Lung (tissue), 13 donors: ENCODE data around the gene RAVER1. TPM values are rescaled to one million over a fixed set of nuclear protein-coding genes. Genes with fewer than 3 reads are reported as not detected.

Experiments
- ATAC-seq: fragments of 200-7000 bp; cut with Tn5 transposase; one replicate; pipeline ENCODE4 v1.9.1; 2020; ENCODE audit warnings: moderate number of reproducible peaks; ENCODE audit not compliant: insufficient read depth, low FRiP score
- DNase-seq, 3 donors: peaks; one replicate each; pipeline ENCODE4 v3.0.0-alpha.2; 2013 to 2017
- H3K27ac ChIP-seq, 2 donors: one replicate each; pipeline ENCODE4 v1.5.1; 2013; ENCODE audit warnings: mild to moderate bottlenecking in 2 of 2, moderate library complexity in 2 of 2, control low read depth in 1 of 2, inconsistent platforms in 1 of 2, low read depth in 1 of 2, low read length in 1 of 2
- H3K27me3 ChIP-seq, 3 donors: one replicate each; pipeline ENCODE4 v1.5.1; 2013; ENCODE audit warnings: low read length in 2 of 3; ENCODE audit not compliant: control insufficient read depth in 3 of 3, insufficient read depth in 3 of 3
- H3K36me3 ChIP-seq, 4 donors: one replicate each; pipeline ENCODE4 v1.5.1; 2013; ENCODE audit warnings: low read length in 4 of 4, mild to moderate bottlenecking in 1 of 4, moderate library complexity in 1 of 4; ENCODE audit not compliant: control insufficient read depth in 4 of 4, insufficient read depth in 4 of 4
- H3K4me1 ChIP-seq, 5 donors: one replicate each; pipeline ENCODE4 v1.5.1; 2013; ENCODE audit warnings: low read length in 5 of 5, mild to moderate bottlenecking in 2 of 5, moderate library complexity in 1 of 5; ENCODE audit not compliant: control insufficient read depth in 5 of 5, insufficient read depth in 5 of 5
- H3K4me3 ChIP-seq: one replicate; pipeline ENCODE4 v1.5.1; 2013; ENCODE audit warnings: mild to moderate bottlenecking, control low read depth, moderate library complexity
- H3K9ac ChIP-seq, 2 donors: one replicate each; pipeline ENCODE4 v1.5.1; 2013; ENCODE audit warnings: low read length in 2 of 2, control low read depth in 1 of 2; ENCODE audit not compliant: insufficient read depth in 1 of 2
- H3K9me3 ChIP-seq, 4 donors: one replicate each; pipeline ENCODE4 v1.5.1; 2013; ENCODE audit warnings: low read length in 3 of 4, mild to moderate bottlenecking in 1 of 4, moderate library complexity in 1 of 4; ENCODE audit not compliant: control insufficient read depth in 4 of 4, insufficient read depth in 3 of 4
- WGBS, 2 donors: extraction: QIAGEN DNeasy Blood & Tissue Kit; methylation state at CpG; one replicate each; pipeline ENCODE4 v1.1.7; 2013; 5-methylcytosine and 5-hydroxymethylcytosine counted together
- polyA plus RNA-seq, 2 donors: library from polyadenylated mRNA; stranded (reverse); fragments of 200-250 nt; gene quantifications; one replicate each; pipeline ENCODE4 v1.2.1, GENCODE V29; 2013
- small RNA-seq: library from RNA; depleted of rRNA; stranded (forward); fragments of <200 nt; gene quantifications from one replicate; pipeline ENCODE3, GENCODE V24; 2014; ENCODE audit warnings: low replicate concordance
- total RNA-seq, 2 donors: library from RNA; depleted of rRNA in 1 of 2; stranded (reverse); fragments of >200 nt in 1 of 2; gene quantifications; one replicate each; pipeline ENCODE4 v1.2.1, GENCODE V29; 2014 to 2021
- TF ChIP-seq, protein P1 (sequence below): IDR thresholded peaks from 2 replicates; pipeline ENCODE4 v1.5.1; 2012; ENCODE audit warnings: mild to moderate bottlenecking; ENCODE audit errors: control extremely low read depth, extremely low read depth
- donor health status: control.
- donor health status: control.
- donor health status: Bipolar disorder and iron deficiency.
- donor health status: healthy.
- donor health status: DM: yes; HTN: yes; CAD: no.

Gene RAVER1
- total and polyA plus RNA-seq, 4 donors: 10.5 to 46.1 (median 19.4) TPM

GRCh38 chr19:10266706-10267105 lies 66.6 kb downstream of the RAVER1 start:
- Histone ChIP-seq H3K27ac (peak overlapping the region in 1 of 2 donors; percentile 30), H3K4me1 (peaks cover 0 to 16% (median 0%) of the 10 kb centered on the region in 5 donors), H3K9ac (no peak overlapping the region), H3K9me3 (no peaks in the 10 kb centered on the region), H3K27me3 (peaks cover 0 to 8% (median 0%) of the 10 kb centered on the region in 3 donors), H3K4me3 (no peak overlapping the region), H3K36me3 (no peaks in the 10 kb centered on the region)
- 82 to 83% methylated on average over 7 of the region's 7 CpGs for WGBS, 2 donors
- DNase-seq (no peak), ATAC-seq (no peak)
- TF ChIP-seq, protein P1, sequence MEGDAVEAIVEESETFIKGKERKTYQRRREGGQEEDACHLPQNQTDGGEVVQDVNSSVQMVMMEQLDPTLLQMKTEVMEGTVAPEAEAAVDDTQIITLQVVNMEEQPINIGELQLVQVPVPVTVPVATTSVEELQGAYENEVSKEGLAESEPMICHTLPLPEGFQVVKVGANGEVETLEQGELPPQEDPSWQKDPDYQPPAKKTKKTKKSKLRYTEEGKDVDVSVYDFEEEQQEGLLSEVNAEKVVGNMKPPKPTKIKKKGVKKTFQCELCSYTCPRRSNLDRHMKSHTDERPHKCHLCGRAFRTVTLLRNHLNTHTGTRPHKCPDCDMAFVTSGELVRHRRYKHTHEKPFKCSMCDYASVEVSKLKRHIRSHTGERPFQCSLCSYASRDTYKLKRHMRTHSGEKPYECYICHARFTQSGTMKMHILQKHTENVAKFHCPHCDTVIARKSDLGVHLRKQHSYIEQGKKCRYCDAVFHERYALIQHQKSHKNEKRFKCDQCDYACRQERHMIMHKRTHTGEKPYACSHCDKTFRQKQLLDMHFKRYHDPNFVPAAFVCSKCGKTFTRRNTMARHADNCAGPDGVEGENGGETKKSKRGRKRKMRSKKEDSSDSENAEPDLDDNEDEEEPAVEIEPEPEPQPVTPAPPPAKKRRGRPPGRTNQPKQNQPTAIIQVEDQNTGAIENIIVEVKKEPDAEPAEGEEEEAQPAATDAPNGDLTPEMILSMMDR: no peak

Small RNA genes lying within 50 kb of the gene (small RNA-seq; reads per million reads assigned to genes)
- gene AC011511.1 (not detected), gene AC011511.4 (not detected)

Other genes starting within 250 kb of the RAVER1 start
- 10 to 100 TPM; 21.2 to 31.5 TPM for gene SHFL, start 247.2 kb downstream of the RAVER1 start, total RNA-seq
- gene SHFL, start 247.2 kb downstream of the RAVER1 start, polyA plus RNA-seq: 10 to 100 TPM; 35.1 to 43.5 TPM
- gene ANGPTL6, start 230.9 kb downstream of the RAVER1 start, total RNA-seq: 1 to 10 TPM in 1 of 2 donors, under 1 TPM in 1; 0.64 to 4.1 TPM
- 1 to 10 TPM in 1 of 2 donors, under 1 TPM in 1; 0.93 to 1.3 TPM for gene ANGPTL6, start 230.9 kb downstream of the RAVER1 start, polyA plus RNA-seq
- 10 to 100 TPM; 15.0 to 51.8 TPM for gene PPAN, start 227.2 kb downstream of the RAVER1 start, total RNA-seq
- gene PPAN, start 227.2 kb downstream of the RAVER1 start, polyA plus RNA-seq: 10 to 100 TPM; 43.2 to 61.4 TPM
- gene P2RY11, start 221.8 kb downstream of the RAVER1 start, total RNA-seq: 10 to 100 TPM in 1 of 2 donors, 1 to 10 TPM in 1; 3.3 to 19.0 TPM
- 10 to 100 TPM in 1 of 2 donors, 1 to 10 TPM in 1; 9.6 to 17.4 TPM for gene P2RY11, start 221.8 kb downstream of the RAVER1 start, polyA plus RNA-seq
- 100 to 1,000 TPM; 164 to 187 TPM for gene EIF3G, start 213.6 kb downstream of the RAVER1 start, total RNA-seq
- 100 to 1,000 TPM; 145 to 197 TPM for gene EIF3G, start 213.6 kb downstream of the RAVER1 start, polyA plus RNA-seq
- gene DNMT1, start 138.6 kb downstream of the RAVER1 start, total RNA-seq: 10 to 100 TPM; 44.0 to 85.7 TPM
- 10 to 100 TPM; 32.8 to 46.5 TPM for gene DNMT1, start 138.6 kb downstream of the RAVER1 start, polyA plus RNA-seq
- gene S1PR2, start 102.2 kb downstream of the RAVER1 start, total RNA-seq: 10 to 100 TPM; 15.2 to 32.1 TPM
- 10 to 100 TPM in 1 of 2 donors, 1 to 10 TPM in 1; 6.5 to 10.9 TPM for gene S1PR2, start 102.2 kb downstream of the RAVER1 start, polyA plus RNA-seq
- 10 to 100 TPM; 16.6 to 61.9 TPM for gene MRPL4, start 81.3 kb downstream of the RAVER1 start, total RNA-seq
- gene MRPL4, start 81.3 kb downstream of the RAVER1 start, polyA plus RNA-seq: 10 to 100 TPM; 33.8 to 64.8 TPM
- 100 to 1,000 TPM; 179 to 191 TPM for gene ICAM1, start 62.4 kb downstream of the RAVER1 start, total RNA-seq
- 100 to 1,000 TPM in 1 of 2 donors, 10 to 100 TPM in 1; 88.4 to 391 TPM for gene ICAM1, start 62.4 kb downstream of the RAVER1 start, polyA plus RNA-seq
- 10 to 100 TPM in 1 of 2 donors, 1 to 10 TPM in 1; 8.2 to 38.8 TPM for gene ICAM4, start 46.6 kb downstream of the RAVER1 start, total RNA-seq
- gene ICAM4, start 46.6 kb downstream of the RAVER1 start, polyA plus RNA-seq: 1 to 10 TPM; 4.6 to 8.0 TPM
- gene ICAM5, start 43.6 kb downstream of the RAVER1 start, total RNA-seq: 10 to 100 TPM; 22.2 to 32.1 TPM
- gene ICAM5, start 43.6 kb downstream of the RAVER1 start, polyA plus RNA-seq: 10 to 100 TPM in 1 of 2 donors, 1 to 10 TPM in 1; 4.1 to 15.0 TPM
- gene ZGLP1, start 23.7 kb downstream of the RAVER1 start, total RNA-seq: 1 to 10 TPM; 3.7 to 5.1 TPM
- 1 to 10 TPM; 3.0 to 6.7 TPM for gene ZGLP1, start 23.7 kb downstream of the RAVER1 start, polyA plus RNA-seq
- 10 to 100 TPM in 1 of 2 donors, 1 to 10 TPM in 1; 9.6 to 20.9 TPM for gene FDX2, start 17.5 kb downstream of the RAVER1 start, total RNA-seq
- gene FDX2, start 17.5 kb downstream of the RAVER1 start, polyA plus RNA-seq: 10 to 100 TPM; 21.4 to 38.4 TPM
- gene ICAM3, start 6.1 kb upstream of the RAVER1 start, total RNA-seq: 10 to 100 TPM; 12.1 to 25.5 TPM
- gene ICAM3, start 6.1 kb upstream of the RAVER1 start, polyA plus RNA-seq: 10 to 100 TPM in 1 of 2 donors, 1 to 10 TPM in 1; 8.1 to 56.1 TPM
- 100 to 1,000 TPM; 102 to 175 TPM for gene TYK2, start 47.0 kb upstream of the RAVER1 start, total RNA-seq
- 100 to 1,000 TPM; 137 to 162 TPM for gene TYK2, start 47.0 kb upstream of the RAVER1 start, polyA plus RNA-seq
- 100 to 1,000 TPM; 110 to 156 TPM for gene CDC37, start 70.0 kb upstream of the RAVER1 start, total RNA-seq
- gene CDC37, start 70.0 kb upstream of the RAVER1 start, polyA plus RNA-seq: 100 to 1,000 TPM; 223 to 294 TPM
- 10 to 100 TPM; 11.9 to 23.6 TPM for gene PDE4A, start 87.0 kb upstream of the RAVER1 start, total RNA-seq
- 10 to 100 TPM; 10.3 to 13.7 TPM for gene PDE4A, start 87.0 kb upstream of the RAVER1 start, polyA plus RNA-seq
- 10 to 100 TPM; 44.8 to 73.5 TPM for gene KEAP1, start 169.8 kb upstream of the RAVER1 start, total RNA-seq
- 10 to 100 TPM; 51.0 to 69.5 TPM for gene KEAP1, start 169.8 kb upstream of the RAVER1 start, polyA plus RNA-seq
- gene S1PR5, start 183.9 kb upstream of the RAVER1 start, total RNA-seq: 1 to 10 TPM in 1 of 2 donors, under 1 TPM in 1; 0.26 to 1.2 TPM
- 1 to 10 TPM in 1 of 2 donors, under 1 TPM in 1; 0.55 to 1.4 TPM for gene S1PR5, start 183.9 kb upstream of the RAVER1 start, polyA plus RNA-seq
- 10 to 100 TPM; 13.4 to 34.0 TPM for gene ATG4D, start 210.4 kb upstream of the RAVER1 start, total RNA-seq
- gene ATG4D, start 210.4 kb upstream of the RAVER1 start, polyA plus RNA-seq: 10 to 100 TPM; 26.0 to 28.8 TPM
- 10 to 100 TPM; 12.8 to 26.0 TPM for gene KRI1, start 232.5 kb upstream of the RAVER1 start, total RNA-seq
- 10 to 100 TPM; 16.6 to 21.5 TPM for gene KRI1, start 232.5 kb upstream of the RAVER1 start, polyA plus RNA-seq
- 10 to 100 TPM; 12.5 to 14.3 TPM for gene CDKN2D, start 235.4 kb upstream of the RAVER1 start, total RNA-seq
- 10 to 100 TPM; 13.5 to 74.9 TPM for gene CDKN2D, start 235.4 kb upstream of the RAVER1 start, polyA plus RNA-seq